SK-N-MC (cell line): Measurements from ENCODE around the gene LRMDA.

Experiments
- EZH2 ChIP-seq: fragments of 200-600 bp; sonication (generic); IDR thresholded peaks from one replicate; pipeline ENCODE4 v1.6.1; 2017; ENCODE audit warnings: antibody characterized with exemption
- POLR2AphosphoS5 ChIP-seq: IDR thresholded peaks from 2 replicates; pipeline ENCODE4 v1.6.1; 2012; ENCODE audit warnings: mild to moderate bottlenecking, low read depth, low read length, borderline replicate concordance

GRCh38 chr10:76066457-76066856 is 635.0 kb downstream of the LRMDA start:
- no peak for TF ChIP-seq POLR2AphosphoS5
- no peak for TF ChIP-seq EZH2
